Measurements from ENCODE around the gene ZDHHC7.

GRCh38 chr16:84989749-84990620, 21.4 kb downstream of the ZDHHC7 start:
- no peak for TF ChIP-seq CTCF (IDR thresholded peaks at IDR 0.05; ENCODE audit: low read depth, low read length, poor library complexity, severe bottlenecking)
- TF ChIP-seq EZH2phosphoT487 (IDR thresholded peaks at IDR 0.05; ENCODE audit: borderline replicate concordance, low read length) = no peak

Data from DOHH2 (cell line).